Right lung (tissue), 10 donors: ENCODE results near the gene TPK1. TPM values are rescaled to one million over a fixed set of nuclear protein-coding genes. Genes with fewer than 3 reads are reported as not detected.

ENCODE experiments used
- DNase-seq, 2 donors: peaks; one replicate each; pipeline ENCODE4 v3.0.0-alpha.2; 2013
- long read RNA-seq, 8 donors: transcript quantifications; one replicate each; lab custom pipeline, GENCODE V29; 2026
- polyA plus RNA-seq, 5 donors: library from polyadenylated mRNA; unstranded; fragments of 120-200 nt; gene quantifications; one replicate each; pipeline versions ENCODE4 v1.2.1 to v1.2.3, GENCODE V29; 2013; ENCODE audit warnings: inconsistent platforms in 1 of 5, low replicate concordance in 1 of 5; ENCODE audit not compliant: insufficient read length in 5 of 5, insufficient read depth in 1 of 5

TPK1 gene
- polyA plus RNA-seq = 1 to 10 TPM; 3.2 to 6.0 (median 4.9) TPM
- long read RNA-seq, donor 1, partial matches to known transcripts = 0 of 1 reads
- long read RNA-seq, donor 1, other reads (novel, unspliced or antisense) = 0 of 1 reads
- long read RNA-seq, donor 2 = 0 reads
- long read RNA-seq, donor 3 = 0 reads
- long read RNA-seq, donor 4, partial matches to known transcripts = 0 of 1 reads
- long read RNA-seq, donor 4, other reads (novel, unspliced or antisense) = 0 of 1 reads
- long read RNA-seq, donor 5, partial matches to known transcripts = 0 of 1 reads
- long read RNA-seq, donor 5, other reads (novel, unspliced or antisense) = 0 of 1 reads
- long read RNA-seq, donor 6, partial matches to known transcripts = 0 of 3 reads
- long read RNA-seq, donor 6, other reads (novel, unspliced or antisense) = 0 of 3 reads
- long read RNA-seq, donor 7 = 0 reads
- long read RNA-seq, donor 8, partial matches to known transcripts = 0 of 2 reads
- long read RNA-seq, donor 8, other reads (novel, unspliced or antisense) = 0 of 2 reads

- peak; percentile 90 to 93 for DNase-seq
Measured at GRCh38 chr7:144835652-144836544, at the start of gene TPK1. TPK1 (minus strand) TSS chr7:144836053; CDS start chr7:144835602, 451 bp downstream.

GRCh38 chr7:144885478-144885877 is 49.6 kb upstream of the TPK1 start:
- DNase-seq = no peak

- no peak for DNase-seq
Measured at GRCh38 chr7:144884896-144885295, 49.0 kb upstream of the TPK1 start.

GRCh38 chr7:144873316-144873845 is 37.5 kb upstream of the TPK1 start:
- DNase-seq = no peak

- DNase-seq = no peak
Measured at GRCh38 chr7:144869082-144869481, 33.2 kb upstream of the TPK1 start.

GRCh38 chr7:144866189-144866588 is 30.3 kb upstream of the TPK1 start:
- no peak for DNase-seq

- DNase-seq = no peak
Measured at GRCh38 chr7:144863320-144863647, 27.4 kb upstream of the TPK1 start.

- DNase-seq = no peak
Measured at GRCh38 chr7:144862612-144863319, 26.9 kb upstream of the TPK1 start.

GRCh38 chr7:144859739-144860138 is 23.9 kb upstream of the TPK1 start:
- no peak for DNase-seq

GRCh38 chr7:144857463-144857862 is 21.6 kb upstream of the TPK1 start:
- DNase-seq = no peak

GRCh38 chr7:144854839-144855424 is 19.1 kb upstream of the TPK1 start:
- peak in 1 of 2 donors; percentile 36 for DNase-seq

GRCh38 chr7:144853542-144853941 is 17.7 kb upstream of the TPK1 start:
- DNase-seq = no peak

GRCh38 chr7:144848078-144848477 is 12.2 kb upstream of the TPK1 start:
- no peak for DNase-seq

- DNase-seq = no peak
Measured at GRCh38 chr7:144842377-144842851, 6.6 kb upstream of the TPK1 start.

GRCh38 chr7:144836545-144836842 is 641 bp upstream of the TPK1 start:
- no peak for DNase-seq

- DNase-seq = peak; percentile 59 to 63
Measured at GRCh38 chr7:144835155-144835611, 670 bp downstream of the TPK1 start.

- no peak for DNase-seq
Measured at GRCh38 chr7:144834641-144835144, 1.2 kb downstream of the TPK1 start.

GRCh38 chr7:144830811-144831210 is 5.0 kb downstream of the TPK1 start:
- DNase-seq = no peak

GRCh38 chr7:144830024-144830785 is 5.6 kb downstream of the TPK1 start:
- no peak for DNase-seq

- DNase-seq = peak; percentile 32 to 33
Measured at GRCh38 chr7:144827621-144828020, 8.2 kb downstream of the TPK1 start.
